Measurements from ENCODE around the gene NAIF1. TPM values are rescaled to one million over a fixed set of nuclear protein-coding genes. Genes with fewer than 3 reads are reported as not detected.

The NAIF1 gene
- total RNA-seq, 1 experiment from 2014 or later, result 11.0 TPM

DNA sequence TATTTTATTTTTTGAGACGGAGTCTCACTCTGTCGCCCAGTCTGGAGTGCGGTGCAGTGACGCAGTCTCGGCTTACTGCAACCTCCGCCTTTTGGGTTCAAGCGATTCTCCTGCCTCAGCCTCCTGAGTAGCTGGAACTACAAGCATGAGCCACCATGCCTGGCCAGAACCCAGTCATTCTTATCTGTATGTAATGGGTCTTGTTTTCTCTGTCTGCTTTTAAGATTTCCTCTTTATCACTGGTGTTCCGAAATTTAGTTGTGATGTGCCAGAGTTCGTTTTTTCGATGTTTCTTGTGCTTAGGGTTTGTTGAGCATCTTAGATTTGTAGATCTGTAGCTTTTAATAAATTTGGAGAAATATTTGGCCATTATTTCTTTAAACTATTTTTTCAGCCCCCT, 20.1 kb upstream of the NAIF1 start:
- H3K9ac ChIP-seq (ENCODE audit: low read length), result no peak overlapping the region
- peaks cover 76% of the 10 kb centered on the region for H3K79me2 ChIP-seq (ENCODE audit: insufficient read depth, low read length)
- H3K4me3 ChIP-seq (replicated peaks in 1 of 2; ENCODE audit: low read depth in 1 of 2, low read length in 2 of 2), result no peak overlapping the region
- ChIA-PET CTCF (no interaction called here), POLR2A (interaction anchor here (0.9 to 1.3 kb wide), 2 partner anchors 11 to 20 kb away, joined by 3 to 4 read pairs; partner anchors contain the start of genes NAIF1 and SLC25A25), RAD21 (ENCODE audit: low non-redundant PET in 1 of 2, low total read pairs in 2 of 2, uncharacterized antibody in 2 of 2, unreplicated experiment in 2 of 2) (no interaction called here)
- intact Hi-C loops (cut with micrococcal nuclease), result no loop called here
- ATAC-seq, result no peak
- DNase-seq (ENCODE audit: low read depth, low spot score), result no peak
- peaks cover 9 to 15% of the 10 kb centered on the region in 2 experiments for H3K4me1 ChIP-seq (ENCODE audit: control insufficient read depth in 1 of 2, insufficient read depth in 2 of 2, low read length in 2 of 2)
- no peak overlapping the region for H3K4me2 ChIP-seq (ENCODE audit: low read length)
- no TSS peak for BruUV-seq (replicated peaks)
- 0 out of 2 replicates have a peak, but pooled peaks cover 4% of the 10 kb centered on the region for H4K20me1 ChIP-seq (ENCODE audit: insufficient read depth)
- no peaks in the 10 kb centered on the region for H3K9me3 ChIP-seq (ENCODE audit: control insufficient read depth in 1 of 2, insufficient read depth in 1 of 2, low read depth in 1 of 2, low read length in 2 of 2)
- no peak overlapping the region for H3K27ac ChIP-seq (ENCODE audit: low read depth, low read length)
- no peak overlapping the region for H2AFZ ChIP-seq (ENCODE audit: low read depth, low read length, poor library complexity, severe bottlenecking)
- H3K27me3 ChIP-seq (ENCODE audit: insufficient read depth, low read length), result no peaks in the 10 kb centered on the region
- H3K9me2 ChIP-seq (ENCODE audit: insufficient read depth), result no peaks in the 10 kb centered on the region
- H3K36me3 ChIP-seq (ENCODE audit: control insufficient read depth in 1 of 2, insufficient read depth in 2 of 2, low read length in 2 of 2), result 0 out of 4 replicates have a peak, but pooled peaks cover 0 to 4% of the 10 kb centered on the region in 2 experiments
- TF ChIP-seq ZFX (IDR thresholded peaks at IDR 0.05), result no peak
- TF ChIP-seq JUND (IDR thresholded peaks at IDR 0.05), result no peak
- no peak for TF ChIP-seq EGR1 (IDR thresholded peaks at IDR 0.05; ENCODE audit: low read depth)
- TF ChIP-seq TCF7L2 (IDR thresholded peaks at IDR 0.05; ENCODE audit: borderline replicate concordance, extremely low read depth, insufficient read depth, insufficient read length), result no peak
- no peak for TF ChIP-seq RAD21 (IDR thresholded peaks at IDR 0.05; ENCODE audit: low read depth)
- TF ChIP-seq, protein P1, sequence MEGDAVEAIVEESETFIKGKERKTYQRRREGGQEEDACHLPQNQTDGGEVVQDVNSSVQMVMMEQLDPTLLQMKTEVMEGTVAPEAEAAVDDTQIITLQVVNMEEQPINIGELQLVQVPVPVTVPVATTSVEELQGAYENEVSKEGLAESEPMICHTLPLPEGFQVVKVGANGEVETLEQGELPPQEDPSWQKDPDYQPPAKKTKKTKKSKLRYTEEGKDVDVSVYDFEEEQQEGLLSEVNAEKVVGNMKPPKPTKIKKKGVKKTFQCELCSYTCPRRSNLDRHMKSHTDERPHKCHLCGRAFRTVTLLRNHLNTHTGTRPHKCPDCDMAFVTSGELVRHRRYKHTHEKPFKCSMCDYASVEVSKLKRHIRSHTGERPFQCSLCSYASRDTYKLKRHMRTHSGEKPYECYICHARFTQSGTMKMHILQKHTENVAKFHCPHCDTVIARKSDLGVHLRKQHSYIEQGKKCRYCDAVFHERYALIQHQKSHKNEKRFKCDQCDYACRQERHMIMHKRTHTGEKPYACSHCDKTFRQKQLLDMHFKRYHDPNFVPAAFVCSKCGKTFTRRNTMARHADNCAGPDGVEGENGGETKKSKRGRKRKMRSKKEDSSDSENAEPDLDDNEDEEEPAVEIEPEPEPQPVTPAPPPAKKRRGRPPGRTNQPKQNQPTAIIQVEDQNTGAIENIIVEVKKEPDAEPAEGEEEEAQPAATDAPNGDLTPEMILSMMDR (IDR thresholded peaks at IDR 0.05 in 2 of 3, conservative IDR thresholded peaks at IDR 0.05 in 1 of 3; ENCODE audit: borderline replicate concordance in 1 of 3, insufficient read depth in 1 of 3, low read depth in 2 of 3, low read length in 2 of 3), result no peak
- no peak for TF ChIP-seq EZH2phosphoT487 (IDR thresholded peaks at IDR 0.05; ENCODE audit: borderline replicate concordance)
- TF ChIP-seq, protein P2, sequence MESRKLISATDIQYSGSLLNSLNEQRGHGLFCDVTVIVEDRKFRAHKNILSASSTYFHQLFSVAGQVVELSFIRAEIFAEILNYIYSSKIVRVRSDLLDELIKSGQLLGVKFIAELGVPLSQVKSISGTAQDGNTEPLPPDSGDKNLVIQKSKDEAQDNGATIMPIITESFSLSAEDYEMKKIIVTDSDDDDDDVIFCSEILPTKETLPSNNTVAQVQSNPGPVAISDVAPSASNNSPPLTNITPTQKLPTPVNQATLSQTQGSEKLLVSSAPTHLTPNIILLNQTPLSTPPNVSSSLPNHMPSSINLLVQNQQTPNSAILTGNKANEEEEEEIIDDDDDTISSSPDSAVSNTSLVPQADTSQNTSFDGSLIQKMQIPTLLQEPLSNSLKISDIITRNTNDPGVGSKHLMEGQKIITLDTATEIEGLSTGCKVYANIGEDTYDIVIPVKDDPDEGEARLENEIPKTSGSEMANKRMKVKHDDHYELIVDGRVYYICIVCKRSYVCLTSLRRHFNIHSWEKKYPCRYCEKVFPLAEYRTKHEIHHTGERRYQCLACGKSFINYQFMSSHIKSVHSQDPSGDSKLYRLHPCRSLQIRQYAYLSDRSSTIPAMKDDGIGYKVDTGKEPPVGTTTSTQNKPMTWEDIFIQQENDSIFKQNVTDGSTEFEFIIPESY (IDR thresholded peaks at IDR 0.05; ENCODE audit: extremely low read depth, insufficient replicate concordance, low read length), result no peak
- no peak for TF ChIP-seq ZNF274 (IDR thresholded peaks at IDR 0.05; ENCODE audit: low read depth, low read length)
- TF ChIP-seq, protein P3, sequence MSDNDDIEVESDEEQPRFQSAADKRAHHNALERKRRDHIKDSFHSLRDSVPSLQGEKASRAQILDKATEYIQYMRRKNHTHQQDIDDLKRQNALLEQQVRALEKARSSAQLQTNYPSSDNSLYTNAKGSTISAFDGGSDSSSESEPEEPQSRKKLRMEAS (IDR thresholded peaks at IDR 0.05), result no peak
- no peak for TF ChIP-seq FOSL1 (IDR thresholded peaks at IDR 0.05; ENCODE audit: low read depth)
- TF ChIP-seq ELF1 (IDR thresholded peaks at IDR 0.05; ENCODE audit: borderline replicate concordance, low read depth), result no peak
- no peak for TF ChIP-seq CEBPB (IDR thresholded peaks at IDR 0.05; ENCODE audit: low read depth)
- TF ChIP-seq, protein P4, sequence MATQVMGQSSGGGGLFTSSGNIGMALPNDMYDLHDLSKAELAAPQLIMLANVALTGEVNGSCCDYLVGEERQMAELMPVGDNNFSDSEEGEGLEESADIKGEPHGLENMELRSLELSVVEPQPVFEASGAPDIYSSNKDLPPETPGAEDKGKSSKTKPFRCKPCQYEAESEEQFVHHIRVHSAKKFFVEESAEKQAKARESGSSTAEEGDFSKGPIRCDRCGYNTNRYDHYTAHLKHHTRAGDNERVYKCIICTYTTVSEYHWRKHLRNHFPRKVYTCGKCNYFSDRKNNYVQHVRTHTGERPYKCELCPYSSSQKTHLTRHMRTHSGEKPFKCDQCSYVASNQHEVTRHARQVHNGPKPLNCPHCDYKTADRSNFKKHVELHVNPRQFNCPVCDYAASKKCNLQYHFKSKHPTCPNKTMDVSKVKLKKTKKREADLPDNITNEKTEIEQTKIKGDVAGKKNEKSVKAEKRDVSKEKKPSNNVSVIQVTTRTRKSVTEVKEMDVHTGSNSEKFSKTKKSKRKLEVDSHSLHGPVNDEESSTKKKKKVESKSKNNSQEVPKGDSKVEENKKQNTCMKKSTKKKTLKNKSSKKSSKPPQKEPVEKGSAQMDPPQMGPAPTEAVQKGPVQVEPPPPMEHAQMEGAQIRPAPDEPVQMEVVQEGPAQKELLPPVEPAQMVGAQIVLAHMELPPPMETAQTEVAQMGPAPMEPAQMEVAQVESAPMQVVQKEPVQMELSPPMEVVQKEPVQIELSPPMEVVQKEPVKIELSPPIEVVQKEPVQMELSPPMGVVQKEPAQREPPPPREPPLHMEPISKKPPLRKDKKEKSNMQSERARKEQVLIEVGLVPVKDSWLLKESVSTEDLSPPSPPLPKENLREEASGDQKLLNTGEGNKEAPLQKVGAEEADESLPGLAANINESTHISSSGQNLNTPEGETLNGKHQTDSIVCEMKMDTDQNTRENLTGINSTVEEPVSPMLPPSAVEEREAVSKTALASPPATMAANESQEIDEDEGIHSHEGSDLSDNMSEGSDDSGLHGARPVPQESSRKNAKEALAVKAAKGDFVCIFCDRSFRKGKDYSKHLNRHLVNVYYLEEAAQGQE (IDR thresholded peaks at IDR 0.05; ENCODE audit: low read depth), result no peak
- no peak for TF ChIP-seq SP1 (IDR thresholded peaks at IDR 0.05; ENCODE audit: low read depth)
- TF ChIP-seq CBX3 (IDR thresholded peaks at IDR 0.05; ENCODE audit: low read depth), result no peak

Data from HCT116 (cell line).